Spleen (tissue), 7 donors: ENCODE data around the gene C16orf89.
"Not testable (repeated sequence)": the region's sequence is repeated elsewhere in the genome, so short reads cannot be mapped to it uniquely, and the experiment has no call there.

Source experiments
- CTCF ChIP-seq, 11 experiments: fragments of 200-600 bp in 7 of 11; fragments of 450-650 bp in 4 of 11; sonication (generic) in 4 of 11; IDR thresholded peaks in 8 of 11; conservative IDR thresholded peaks in 3 of 11; 1 replicate in 7 of 11; 2 replicates in 4 of 11; pipeline versions ENCODE4 v1.4.0 to v1.8.0; 2016 to 2021; ENCODE audit warnings: antibody characterized with exemption in 11 of 11, inconsistent platforms in 4 of 11, mild to moderate bottlenecking in 1 of 11
- POLR2A ChIP-seq, 3 donors: fragments of 450-650 bp; IDR thresholded peaks; one replicate each; pipeline ENCODE4 v1.5.1; 2017; ENCODE audit warnings: antibody characterized with exemption in 3 of 3, mild to moderate bottlenecking in 1 of 3
- POLR2AphosphoS5 ChIP-seq, 3 donors: sonication (generic); formaldehyde crosslinking; IDR thresholded peaks; one replicate each; pipeline ENCODE4 v1.5.1; 2017; ENCODE audit warnings: antibody characterized with exemption in 3 of 3
- donor health status: DM: no; HTN: no; CAD: no; lungs with moderate emphysema.
- donor health status: DM: no; HTN: no; CAD: no.
- donor health status: DM: no; HTN: no; CAD: no.

GRCh38 chr16:5080461-5080860 is 14.7 kb upstream of the C16orf89 start:
- not testable (repeated sequence) for TF ChIP-seq CTCF (IDR thresholded peaks at IDR 0.05 in 8 of 11, conservative IDR thresholded peaks at IDR 0.05 in 3 of 11); POLR2A (IDR thresholded peaks at IDR 0.05); POLR2AphosphoS5 (IDR thresholded peaks at IDR 0.05)
